CD14-positive monocyte (primary cell): Measurements from ENCODE around the gene WDR70. TPM values are rescaled to one million over a fixed set of nuclear protein-coding genes. Genes with fewer than 3 reads are reported as not detected.

Experiments
- DNase-seq, 3 donors: peaks; one replicate each; pipeline ENCODE4 v3.0.0-alpha.2; 2011 to 2022
- H2AFZ ChIP-seq: 2 replicates; pipeline ENCODE4 v1.6.0; 2012; ENCODE audit warnings: mild to moderate bottlenecking, low read depth, low read length, inconsistent platforms; ENCODE audit not compliant: insufficient read depth, poor library complexity, severe bottlenecking
- H3K27ac ChIP-seq, 2 donors: 1 replicate in 1 of 2; 2 replicates in 1 of 2; pipeline ENCODE4 v1.5.1; 2012 to 2013; ENCODE audit warnings: low read length in 2 of 2, control low read depth in 1 of 2, inconsistent platforms in 1 of 2, low read depth in 1 of 2, mild to moderate bottlenecking in 1 of 2
- H3K27me3 ChIP-seq, 2 donors: one replicate each; pipeline versions ENCODE4 v1.6.0 to v1.6.1; 2011 to 2013; ENCODE audit warnings: low read length in 2 of 2; ENCODE audit not compliant: control insufficient read depth in 2 of 2, insufficient read depth in 2 of 2
- H3K36me3 ChIP-seq, 2 donors: replicated peaks in 1 of 2; 1 replicate in 1 of 2; 2 replicates in 1 of 2; pipeline versions ENCODE4 v1.5.1 to v1.6.1; 2012 to 2013; ENCODE audit warnings: low read length in 2 of 2, control low read depth in 1 of 2, inconsistent platforms in 1 of 2, mild to moderate bottlenecking in 1 of 2; ENCODE audit not compliant: insufficient read depth in 2 of 2, control insufficient read depth in 1 of 2
- H3K4me1 ChIP-seq, 2 donors: 1 replicate in 1 of 2; 2 replicates in 1 of 2; pipeline versions ENCODE4 v1.5.1 to v1.6.1; 2012 to 2013; ENCODE audit warnings: low read length in 2 of 2, control low read depth in 1 of 2, inconsistent platforms in 1 of 2, mild to moderate bottlenecking in 1 of 2, moderate library complexity in 1 of 2; ENCODE audit not compliant: insufficient read depth in 2 of 2, control insufficient read depth in 1 of 2
- H3K4me2 ChIP-seq: replicated peaks from 2 replicates; pipeline ENCODE3; 2012; ENCODE audit warnings: low read length, moderate library complexity, mild to moderate bottlenecking; ENCODE audit not compliant: poor library complexity, severe bottlenecking; ENCODE audit errors: extremely low read depth
- H3K4me3 ChIP-seq, 3 experiments: fragments of 200-600 bp in 1 of 3; sonication (generic) in 1 of 3; replicated peaks in 1 of 3; 1 replicate in 2 of 3; 2 replicates in 1 of 3; pipeline ENCODE4 v1.5.1; 2011 to 2013; ENCODE audit warnings: low read length in 3 of 3, mild to moderate bottlenecking in 3 of 3, control low read depth in 2 of 3, low read depth in 2 of 3, inconsistent platforms in 1 of 3, moderate library complexity in 1 of 3
- H3K79me2 ChIP-seq: 2 replicates; pipeline ENCODE4 v1.6.0; 2012; ENCODE audit warnings: mild to moderate bottlenecking, control low read depth, inconsistent platforms, low read length, moderate library complexity; ENCODE audit not compliant: insufficient read depth
- H3K9ac ChIP-seq: 2 replicates; pipeline ENCODE4 v1.6.0; 2017; ENCODE audit warnings: low read length, mild to moderate bottlenecking; ENCODE audit not compliant: insufficient read depth, poor library complexity, severe bottlenecking
- H3K9me3 ChIP-seq, 2 donors: replicated peaks in 1 of 2; 1 replicate in 1 of 2; 2 replicates in 1 of 2; pipeline versions ENCODE4 v1.5.1 to v1.6.1; 2012 to 2013; ENCODE audit warnings: low read length in 2 of 2, control low read depth in 1 of 2; ENCODE audit not compliant: control insufficient read depth in 1 of 2, insufficient read depth in 1 of 2
- H4K20me1 ChIP-seq: 2 replicates; pipeline ENCODE4 v1.6.0; 2012; ENCODE audit warnings: mild to moderate bottlenecking, low read length, control low read depth, moderate library complexity; ENCODE audit not compliant: insufficient read depth
- H3K27ac Mint-ChIP-seq, 7 donors: one replicate each; pipeline ENCODE4 v1.8.0; 2020; ENCODE audit warnings: mild to moderate bottlenecking in 7 of 7, mixed read lengths in 7 of 7, moderate library complexity in 6 of 7, inconsistent platforms in 2 of 7
- H3K27me3 Mint-ChIP-seq, 3 donors: one replicate each; pipeline ENCODE4 v1.8.0; 2021 to 2022; ENCODE audit warnings: low read depth in 3 of 3, mild to moderate bottlenecking in 3 of 3, mixed read lengths in 3 of 3, moderate library complexity in 3 of 3, inconsistent platforms in 1 of 3
- H3K36me3 Mint-ChIP-seq, 2 donors: one replicate each; pipeline ENCODE4 v1.8.0; 2020; ENCODE audit warnings: mixed read lengths in 2 of 2, inconsistent platforms in 1 of 2, mild to moderate bottlenecking in 1 of 2
- H3K4me1 Mint-ChIP-seq: one replicate; pipeline ENCODE4 v1.8.0; 2020; ENCODE audit warnings: mild to moderate bottlenecking, mixed read lengths
- H3K4me3 Mint-ChIP-seq, 2 donors: one replicate each; pipeline ENCODE4 v1.8.0; 2020; ENCODE audit warnings: mild to moderate bottlenecking in 2 of 2, mixed read lengths in 2 of 2, moderate library complexity in 1 of 2
- H3K9me3 Mint-ChIP-seq, 7 donors: one replicate each; pipeline ENCODE4 v1.8.0; 2020 to 2022; ENCODE audit warnings: mixed read lengths in 7 of 7, mild to moderate bottlenecking in 6 of 7, moderate library complexity in 6 of 7, inconsistent platforms in 2 of 7
- CTCF ChIP-seq: fragments of 200-600 bp; IDR thresholded peaks from one replicate; pipeline ENCODE4 v1.8.0; 2022; ENCODE audit warnings: antibody characterized with exemption, mild to moderate bottlenecking
- intact Hi-C, 2 donors: fragments of 100-400 bp; cut with micrococcal nuclease; formaldehyde crosslinking; loops; one replicate each; pipeline versions ENCODE4 v1.15.0 to v1.15.1; 2023
- polyA plus RNA-seq, 3 donors: library from polyadenylated mRNA; depleted of rRNA in 1 of 3; unstranded in 2 of 3; stranded (reverse) in 1 of 3; fragments of 300-500 nt in 2 of 3; fragments of >200 nt in 1 of 3; fragmentation: Illumina TruSeq in 2 of 3; gene quantifications; 1 replicate in 2 of 3; 2 replicates in 1 of 3; pipeline ENCODE4 v1.2.3, GENCODE V29; 2012 to 2021

Gene WDR70
- polyA plus RNA-seq, 3 donors = 13.1 to 21.0 (median 19.1) TPM

- H4K20me1 ChIP-seq = no peaks in the 10 kb centered on the region
- H3K27me3 Mint-ChIP-seq = no peaks in the 10 kb centered on the region
- no peaks in the 10 kb centered on the region for H3K9me3 Mint-ChIP-seq
- no peak overlapping the region for H3K4me2 ChIP-seq
- TF ChIP-seq CTCF = no peak
- peaks cover 7 to 9% of the 10 kb centered on the region in 2 donors for H3K4me1 ChIP-seq
- intact Hi-C loops = no loop called here
- no peaks in the 10 kb centered on the region for H3K9me3 ChIP-seq
- peaks cover 14% of the 10 kb centered on the region for H3K4me1 Mint-ChIP-seq
- H3K36me3 ChIP-seq = no peaks in the 10 kb centered on the region
- no peak overlapping the region for H3K4me3 ChIP-seq
- H3K27ac Mint-ChIP-seq = peak overlapping the region in 1 of 7 donors; percentile 0
- no peaks in the 10 kb centered on the region for H3K79me2 ChIP-seq
- no peak overlapping the region for H3K4me3 Mint-ChIP-seq
- H3K9ac ChIP-seq = no peak overlapping the region
- H3K27ac ChIP-seq = no peak overlapping the region
- peaks cover 6 to 9% of the 10 kb centered on the region in 2 donors for H3K36me3 Mint-ChIP-seq
- no peaks in the 10 kb centered on the region for H3K27me3 ChIP-seq
- DNase-seq = no peak
- no peak overlapping the region for H2AFZ ChIP-seq
These were observed 189.1 kb downstream of the WDR70 start for GRCh38 chr5:37568018-37568753.

- Mint-ChIP-seq H3K4me3 (no peak overlapping the region), H3K27me3 (no peaks in the 10 kb centered on the region), H3K36me3 (peaks cover 11 to 16% of the 10 kb centered on the region in 2 donors), H3K9me3 (no peaks in the 10 kb centered on the region), H3K4me1 (peaks cover 14% of the 10 kb centered on the region), H3K27ac (peak overlapping the region in 6 of 7 donors; percentile 15 to 80 (median 30))
- Histone ChIP-seq H3K36me3 (peaks cover 0 to 5% of the 10 kb centered on the region in 2 donors), H3K9ac (no peak overlapping the region), H3K9me3 (no peaks in the 10 kb centered on the region), H2AFZ (no peak overlapping the region), H3K4me1 (peaks cover 7 to 9% of the 10 kb centered on the region in 2 donors), H3K4me2 (no peak overlapping the region), H3K79me2 (no peaks in the 10 kb centered on the region), H3K27me3 (no peaks in the 10 kb centered on the region), H4K20me1 (no peaks in the 10 kb centered on the region), H3K4me3 (no peak overlapping the region), H3K27ac (no peak overlapping the region)
- peak in 1 of 3 donors; percentile 14 for DNase-seq
- intact Hi-C loops = no loop called here
- no peak for TF ChIP-seq CTCF
These were observed 189.8 kb downstream of the WDR70 start for GRCh38 chr5:37568893-37569292.
